Progenitor cell of endocrine pancreas (in vitro differentiated cells): Measurements from ENCODE around the gene CAPN13. TPM values are rescaled to one million over a fixed set of nuclear protein-coding genes. Genes with fewer than 3 reads are reported as not detected.

Source experiments
- DNase-seq: peaks from one replicate; pipeline ENCODE4 v3.0.0; 2021; ENCODE audit warnings: low spot score; ENCODE audit not compliant: unreplicated experiment
- H3K27ac Mint-ChIP-seq: 2 replicates; pipeline ENCODE4 v1.8.0; 2021; ENCODE audit warnings: mild to moderate bottlenecking, moderate library complexity, mixed read lengths
- H3K27me3 Mint-ChIP-seq: 2 replicates; pipeline ENCODE4 v1.8.0; 2021; ENCODE audit warnings: mixed read lengths
- H3K36me3 Mint-ChIP-seq: 2 replicates; pipeline ENCODE4 v1.8.0; 2022; ENCODE audit warnings: mixed read lengths; ENCODE audit not compliant: insufficient read depth
- H3K4me1 Mint-ChIP-seq: 2 replicates; pipeline ENCODE4 v1.8.0; 2021; ENCODE audit warnings: low read depth, mixed read lengths
- H3K4me3 Mint-ChIP-seq: 2 replicates; pipeline ENCODE4 v1.8.0; 2021; ENCODE audit warnings: low read depth, mild to moderate bottlenecking, moderate library complexity, mixed read lengths
- H3K9me3 Mint-ChIP-seq: 2 replicates; pipeline ENCODE4 v1.8.0; 2021; ENCODE audit warnings: low read depth, mixed read lengths
- CTCF ChIP-seq: fragments of 200-600 bp; sonication (generic); IDR thresholded peaks from one replicate; pipeline ENCODE4 v1.5.0; 2021; ENCODE audit warnings: antibody characterized with exemption, mild to moderate bottlenecking; ENCODE audit not compliant: unreplicated experiment
- total RNA-seq: library from RNA; stranded (reverse); gene quantifications from 2 replicates; pipeline ENCODE4 v1.2.1, GENCODE V29; 2021

CAPN13 gene
- total RNA-seq, 1 donor from 2014 or later, result 19.0 TPM

- Mint-ChIP-seq H3K4me1 (peaks cover 20% of the 10 kb centered on the region), H3K27ac (no peak overlapping the region)
- no peak for TF ChIP-seq CTCF
Observed at GRCh38 chr2:30799366-30799765, 7.9 kb downstream of the CAPN13 start.

GRCh38 chr2:30798536-30798991, 8.7 kb downstream of the CAPN13 start:
- DNase-seq, result no peak
- TF ChIP-seq CTCF, result no peak
- Mint-ChIP-seq H3K27me3 (no peaks in the 10 kb centered on the region), H3K9me3 (no peaks in the 10 kb centered on the region), H3K27ac (peak overlapping the region; percentile 18), H3K4me1 (peaks cover 14% of the 10 kb centered on the region), H3K4me3 (no peak overlapping the region), H3K36me3 (peaks cover 2% of the 10 kb centered on the region)

More at GRCh38 chr2:30799366-30799765, 7.9 kb downstream of the CAPN13 start:
- H3K4me3 Mint-ChIP-seq, result no peak overlapping the region
- no peak for DNase-seq
- no peaks in the 10 kb centered on the region for H3K9me3 Mint-ChIP-seq
- no peaks in the 10 kb centered on the region for H3K27me3 Mint-ChIP-seq
- peaks cover 2% of the 10 kb centered on the region for H3K36me3 Mint-ChIP-seq

GRCh38 chr2:30797381-30798015, 9.7 kb downstream of the CAPN13 start:
- no peak for TF ChIP-seq CTCF
- H3K27ac Mint-ChIP-seq, result no peak overlapping the region
- no peaks in the 10 kb centered on the region for H3K9me3 Mint-ChIP-seq
- no peak for DNase-seq
- H3K4me3 Mint-ChIP-seq, result no peak overlapping the region
- H3K27me3 Mint-ChIP-seq, result no peaks in the 10 kb centered on the region
- peaks cover 2% of the 10 kb centered on the region for H3K36me3 Mint-ChIP-seq
- peaks cover 14% of the 10 kb centered on the region for H3K4me1 Mint-ChIP-seq

GRCh38 chr2:30796699-30797098, 10.5 kb downstream of the CAPN13 start:
- Mint-ChIP-seq H3K27me3 (no peaks in the 10 kb centered on the region), H3K27ac (no peak overlapping the region), H3K4me1 (peaks cover 19% of the 10 kb centered on the region), H3K4me3 (no peak overlapping the region), H3K9me3 (no peaks in the 10 kb centered on the region), H3K36me3 (peaks cover 2% of the 10 kb centered on the region)
- TF ChIP-seq CTCF, result no peak
- DNase-seq, result no peak

- Mint-ChIP-seq H3K4me1 (peaks cover 16% of the 10 kb centered on the region), H3K27me3 (peaks cover 3% of the 10 kb centered on the region), H3K27ac (no peak overlapping the region), H3K36me3 (no peaks in the 10 kb centered on the region), H3K9me3 (no peaks in the 10 kb centered on the region), H3K4me3 (no peak overlapping the region)
- DNase-seq, result no peak
- no peak for TF ChIP-seq CTCF
Observed at GRCh38 chr2:30792521-30792920, 14.7 kb downstream of the CAPN13 start.
